B cell (primary cell): Measurements from ENCODE around the gene SRRD. TPM values are rescaled to one million over a fixed set of nuclear protein-coding genes. Genes with fewer than 3 reads are reported as not detected.
A peak's percentile ranks its signal among the peaks of the same experiment; 100 is the strongest.

ENCODE experiments used
- ATAC-seq: fragments of 200-7000 bp; cut with Tn5 transposase; one replicate; pipeline ENCODE4 v1.10.0; 2021; ENCODE audit warnings: low read depth, mild to moderate bottlenecking, moderate number of reproducible peaks, moderate library complexity
- CTCF ChIA-PET: fragments of 350-600 bp; sonication (Branson Sonifier 250); formaldehyde crosslinking; loops from one replicate; lab custom pipeline; 2021; ENCODE audit warnings: antibody characterized with exemption, inconsistent platforms; lab: Charles Lee
- POLR2A ChIA-PET: fragments of 350-600 bp; sonication (Branson Sonifier 250); formaldehyde crosslinking; loops from one replicate; lab custom pipeline; 2021; ENCODE audit warnings: antibody characterized with exemption; lab: Charles Lee
- DNase-seq: peaks from one replicate; pipeline ENCODE4 v3.0.0; 2013
- H2AFZ ChIP-seq: 2 replicates; pipeline ENCODE4 v1.6.1; 2012; ENCODE audit warnings: mild to moderate bottlenecking, low read depth, low read length; ENCODE audit not compliant: insufficient read depth, poor library complexity, severe bottlenecking
- H3K27ac ChIP-seq, 2 donors: 1 replicate in 1 of 2; 2 replicates in 1 of 2; pipeline ENCODE4 v1.5.1; 2012 to 2013; ENCODE audit warnings: low read length in 2 of 2, mild to moderate bottlenecking in 2 of 2, moderate library complexity in 1 of 2
- H3K27me3 ChIP-seq, 4 experiments: fragments of 200-600 bp in 1 of 4; sonication (generic) in 1 of 4; replicated peaks in 1 of 4; 1 replicate in 2 of 4; 2 replicates in 2 of 4; pipeline versions ENCODE4 v1.6.1 to v1.7.0; 2013 to 2016; ENCODE audit warnings: low read length in 3 of 4, mild to moderate bottlenecking in 2 of 4, mixed read lengths in 1 of 4, moderate library complexity in 1 of 4; ENCODE audit not compliant: insufficient read depth in 4 of 4, control insufficient read depth in 3 of 4; ENCODE audit errors: control extremely low read depth in 1 of 4
- H3K36me3 ChIP-seq, 2 experiments: replicated peaks in 1 of 2; 1 replicate in 1 of 2; 2 replicates in 1 of 2; pipeline versions ENCODE4 v1.6.1 to v1.7.1; 2013; ENCODE audit warnings: low read length in 1 of 2; ENCODE audit not compliant: insufficient read depth in 2 of 2, control insufficient read depth in 1 of 2; ENCODE audit errors: control extremely low read depth in 1 of 2, extremely low read depth in 1 of 2
- H3K4me1 ChIP-seq, 2 donors: fragments of 200-600 bp in 1 of 2; sonication (generic) in 1 of 2; 1 replicate in 1 of 2; 2 replicates in 1 of 2; pipeline versions ENCODE4 v1.5.1 to v1.6.1; 2013 to 2017; ENCODE audit warnings: low read length in 2 of 2; ENCODE audit not compliant: control insufficient read depth in 2 of 2, insufficient read depth in 2 of 2
- H3K4me2 ChIP-seq: replicated peaks from 2 replicates; pipeline ENCODE3; 2012; ENCODE audit warnings: mild to moderate bottlenecking, low read depth, low read length; ENCODE audit not compliant: poor library complexity, severe bottlenecking
- H3K4me3 ChIP-seq, 5 experiments: fragments of 200-600 bp in 1 of 5; sonication (generic) in 1 of 5; 1 replicate in 3 of 5; 2 replicates in 2 of 5; pipeline versions ENCODE4 v1.5.1 to v1.7.0; 2011 to 2016; ENCODE audit warnings: low read length in 4 of 5, mild to moderate bottlenecking in 4 of 5, low read depth in 2 of 5, control low read depth in 1 of 5, moderate library complexity in 1 of 5; ENCODE audit not compliant: insufficient read depth in 1 of 5; ENCODE audit errors: control extremely low read depth in 1 of 5, extremely low read depth in 1 of 5
- H3K79me2 ChIP-seq: fragments of 200-600 bp; sonication (generic); one replicate; pipeline ENCODE4 v1.6.0; 2016; ENCODE audit warnings: low read length; ENCODE audit not compliant: control insufficient read depth, insufficient read depth
- H3K9ac ChIP-seq: fragments of 200-600 bp; sonication (generic); 2 replicates; pipeline ENCODE4 v1.6.1; 2017; ENCODE audit warnings: mild to moderate bottlenecking, low read length, moderate library complexity
- H3K9me3 ChIP-seq, 3 donors: one replicate each; pipeline versions ENCODE4 v1.6.1 to v1.7.1; 2013; ENCODE audit warnings: low read length in 2 of 3; ENCODE audit not compliant: control insufficient read depth in 2 of 3, insufficient read depth in 1 of 3; ENCODE audit errors: control extremely low read depth in 1 of 3
- H4K20me1 ChIP-seq: 2 replicates; pipeline ENCODE4 v1.6.0; 2012; ENCODE audit warnings: mild to moderate bottlenecking, low read length; ENCODE audit not compliant: insufficient read depth, control insufficient read depth, poor library complexity, severe bottlenecking
- H3K27ac Mint-ChIP-seq: one replicate; pipeline ENCODE4 v1.8.0; 2021; ENCODE audit warnings: mixed read lengths
- H3K27me3 Mint-ChIP-seq: one replicate; pipeline ENCODE4 v1.8.0; 2021; ENCODE audit warnings: mixed read lengths
- H3K4me1 Mint-ChIP-seq: one replicate; pipeline ENCODE4 v1.8.0; 2021; ENCODE audit warnings: mixed read lengths
- H3K4me3 Mint-ChIP-seq: one replicate; pipeline ENCODE4 v1.8.0; 2021; ENCODE audit warnings: mixed read lengths
- H3K9me3 Mint-ChIP-seq: one replicate; pipeline ENCODE4 v1.8.0; 2022; ENCODE audit warnings: mixed read lengths; ENCODE audit not compliant: insufficient read depth
- EZH2 ChIP-seq: IDR thresholded peaks from 2 replicates; pipeline ENCODE4 v1.6.1; 2012; ENCODE audit warnings: borderline replicate concordance, low read depth, mild to moderate bottlenecking, moderate library complexity, low read length; ENCODE audit not compliant: insufficient read depth, poor library complexity, severe bottlenecking
- WGBS: methylation state at CpG from one replicate; pipeline ENCODE4 v1.1.5; 2013; ENCODE audit warnings: missing lambda C conversion rate; ENCODE audit not compliant: insufficient coverage; 5-methylcytosine and 5-hydroxymethylcytosine counted together
- intact Hi-C: fragments of 100-400 bp; cut with micrococcal nuclease; formaldehyde crosslinking; loops from one replicate; pipeline ENCODE4 v1.10.0; 2022
- polyA plus RNA-seq: library from polyadenylated mRNA; depleted of rRNA; stranded (reverse); fragments of >200 nt; gene quantifications from 2 replicates; pipeline ENCODE4 v1.2.3, GENCODE V29; 2012
- total RNA-seq, 2 donors: library from RNA; stranded (reverse); fragments of 120-200 nt in 1 of 2; gene quantifications; 1 replicate in 1 of 2; 2 replicates in 1 of 2; pipeline versions ENCODE4 v1.2.3 to v1.2.4, GENCODE V29; 2013 to 2022
- TF ChIP-seq, protein P1 (sequence below): fragments of 200-600 bp; IDR thresholded peaks from one replicate; pipeline ENCODE4 v1.8.0; 2022; ENCODE audit warnings: antibody characterized with exemption, mild to moderate bottlenecking

The SRRD gene
- total and polyA plus RNA-seq, 2 donors (not counting 1 experiment from before 2014, with no cell fraction given) = 7.8 to 19.2 TPM

DNA sequence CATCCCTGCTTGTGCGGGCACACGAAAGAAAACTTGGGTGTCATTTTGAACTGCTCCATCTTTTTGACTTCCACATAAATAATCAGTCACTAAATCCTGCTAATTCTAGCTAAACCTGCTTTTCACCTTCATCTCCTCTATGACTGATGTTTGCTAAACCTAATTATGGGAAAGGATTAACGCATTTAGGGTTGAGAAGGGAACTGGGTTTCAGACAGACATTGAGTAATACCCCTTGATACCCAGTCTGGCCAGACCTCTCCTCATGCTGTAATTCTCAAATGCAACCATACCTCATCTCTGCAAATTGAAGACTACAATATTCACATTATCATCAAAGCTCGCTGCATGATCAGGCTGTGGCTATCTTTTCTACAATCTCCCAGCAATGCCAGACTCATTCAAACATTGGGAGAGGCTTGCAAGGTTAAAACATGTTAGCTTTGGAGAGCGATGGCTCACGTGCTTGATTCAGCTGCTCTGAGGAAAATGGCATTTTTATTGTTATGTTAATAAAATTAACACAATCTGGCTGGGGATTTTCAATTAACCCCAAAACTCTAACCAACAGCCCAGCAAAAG is 2.5 kb upstream of the SRRD start:
- H3K9me3 Mint-ChIP-seq = no peaks in the 10 kb centered on the region
- H3K4me1 Mint-ChIP-seq = peaks cover 79% of the 10 kb centered on the region
- Histone ChIP-seq H3K27me3 (no peaks in the 10 kb centered on the region), H3K4me2 (peak overlapping the region; percentile 9), H3K9me3 (no peaks in the 10 kb centered on the region), H3K9ac (no peak overlapping the region), H4K20me1 (no peaks in the 10 kb centered on the region), H3K4me1 (peaks cover 50 to 61% of the 10 kb centered on the region in 2 donors), H3K4me3 (no peak overlapping the region), H3K27ac (peak overlapping the region; percentile 72 to 90), H3K36me3 (peaks cover 0 to 18% of the 10 kb centered on the region in 2 experiments), H2AFZ (no peak overlapping the region), H3K79me2 (peaks cover 62% of the 10 kb centered on the region)
- intact Hi-C loops = loop anchor here (2.0 kb wide), 1 partner anchor 20 kb away; no protein-coding TSS in a partner anchor
- ATAC-seq (no peak), DNase-seq (no peak)
- TF ChIP-seq EZH2 = no peak
- TF ChIP-seq, protein P1, sequence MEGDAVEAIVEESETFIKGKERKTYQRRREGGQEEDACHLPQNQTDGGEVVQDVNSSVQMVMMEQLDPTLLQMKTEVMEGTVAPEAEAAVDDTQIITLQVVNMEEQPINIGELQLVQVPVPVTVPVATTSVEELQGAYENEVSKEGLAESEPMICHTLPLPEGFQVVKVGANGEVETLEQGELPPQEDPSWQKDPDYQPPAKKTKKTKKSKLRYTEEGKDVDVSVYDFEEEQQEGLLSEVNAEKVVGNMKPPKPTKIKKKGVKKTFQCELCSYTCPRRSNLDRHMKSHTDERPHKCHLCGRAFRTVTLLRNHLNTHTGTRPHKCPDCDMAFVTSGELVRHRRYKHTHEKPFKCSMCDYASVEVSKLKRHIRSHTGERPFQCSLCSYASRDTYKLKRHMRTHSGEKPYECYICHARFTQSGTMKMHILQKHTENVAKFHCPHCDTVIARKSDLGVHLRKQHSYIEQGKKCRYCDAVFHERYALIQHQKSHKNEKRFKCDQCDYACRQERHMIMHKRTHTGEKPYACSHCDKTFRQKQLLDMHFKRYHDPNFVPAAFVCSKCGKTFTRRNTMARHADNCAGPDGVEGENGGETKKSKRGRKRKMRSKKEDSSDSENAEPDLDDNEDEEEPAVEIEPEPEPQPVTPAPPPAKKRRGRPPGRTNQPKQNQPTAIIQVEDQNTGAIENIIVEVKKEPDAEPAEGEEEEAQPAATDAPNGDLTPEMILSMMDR = no peak
- H3K27ac Mint-ChIP-seq = peak overlapping the region; percentile 97
- WGBS = 100% methylated on average over 2 of the region's 6 CpGs
- POLR2A ChIA-PET = interaction anchor here (0.6 kb wide), 1 partner anchor 183 kb away, joined by 3 read pairs; no protein-coding TSS in a partner anchor
- peak overlapping the region; percentile 94 for H3K4me3 Mint-ChIP-seq
- H3K27me3 Mint-ChIP-seq = no peaks in the 10 kb centered on the region
- CTCF ChIA-PET = interaction anchor here (0.7 to 2.0 kb wide), 6 partner anchors 20 to 191 kb away, joined by 3 to 8 read pairs (median 3); no protein-coding TSS in a partner anchor

DNA sequence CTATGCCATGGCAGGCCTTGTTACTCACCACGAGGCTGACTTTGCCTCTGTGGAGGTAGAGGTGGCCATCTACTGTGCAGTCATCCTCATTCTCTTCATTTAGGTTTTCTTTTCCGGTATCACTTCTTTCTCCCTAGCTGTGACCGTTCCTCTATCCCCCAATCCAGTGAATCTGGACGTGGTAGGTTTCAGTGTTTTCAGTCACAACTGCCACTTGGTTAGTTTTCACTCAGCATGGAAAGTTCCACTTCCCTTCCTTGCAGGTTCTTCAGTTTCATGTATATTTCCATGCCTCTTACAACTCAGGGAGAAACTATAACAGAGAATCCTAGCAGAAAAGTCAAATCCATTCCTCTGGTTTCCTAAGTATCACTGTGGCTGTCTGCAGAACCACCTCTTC is 2.0 kb upstream of the SRRD start:
- no peak overlapping the region for H2AFZ ChIP-seq
- peaks cover 57% of the 10 kb centered on the region for H3K79me2 ChIP-seq

More for the DNA sequence above, 2.0 kb upstream of the SRRD start:
- WGBS = 38% methylated on average over 3 of the region's 4 CpGs
- Mint-ChIP-seq H3K4me3 (peak overlapping the region; percentile 94), H3K27me3 (no peaks in the 10 kb centered on the region), H3K27ac (peak overlapping the region; percentile 97), H3K4me1 (peaks cover 79% of the 10 kb centered on the region), H3K9me3 (no peaks in the 10 kb centered on the region)
- H3K9ac ChIP-seq = no peak overlapping the region
- ChIA-PET POLR2A (interaction anchor here (0.6 kb wide), 1 partner anchor 182 kb away, joined by 3 read pairs; no protein-coding TSS in a partner anchor), CTCF (interaction anchor here (0.7 to 2.0 kb wide), 8 partner anchors 19 to 190 kb away, joined by 3 to 8 read pairs (median 3); no protein-coding TSS in a partner anchor)
- no peaks in the 10 kb centered on the region for H4K20me1 ChIP-seq
- intact Hi-C loops = loop anchor here (2.0 kb wide), 1 partner anchor 21 kb away; no protein-coding TSS in a partner anchor
- peak overlapping the region; percentile 72 to 90 for H3K27ac ChIP-seq
- TF ChIP-seq EZH2 = no peak
- TF ChIP-seq, protein P1 = no peak
- no peak overlapping the region for H3K4me3 ChIP-seq
- ATAC-seq (no peak), DNase-seq (no peak)
- peak overlapping the region; percentile 7 for H3K4me2 ChIP-seq
- H3K36me3 ChIP-seq = peaks cover 0 to 13% of the 10 kb centered on the region in 2 experiments
- no peaks in the 10 kb centered on the region for H3K9me3 ChIP-seq
- H3K27me3 ChIP-seq = no peaks in the 10 kb centered on the region
- peaks cover 50 to 61% of the 10 kb centered on the region in 2 donors for H3K4me1 ChIP-seq
